ENCODE results near the gene PTRH2.

GRCh38 chr17:59723607-59724006, 16.4 kb upstream of the PTRH2 start:
- TF ChIP-seq CBX5 (IDR thresholded peaks at IDR 0.05; ENCODE audit: low read depth, low read length) (no peak), POLR2A (IDR thresholded peaks at IDR 0.05; ENCODE audit: control extremely low read depth in 1 of 2, low read depth in 2 of 2, low read length in 2 of 2) (no peak), FOSL1 (IDR thresholded peaks at IDR 0.05; ENCODE audit: insufficient read depth, low read depth, low read length) (no peak), CTCF (IDR thresholded peaks at IDR 0.05; ENCODE audit: control extremely low read depth in 1 of 3, insufficient read depth in 1 of 3, low read depth in 1 of 3, low read length in 3 of 3) (no peak), BACH1 (IDR thresholded peaks at IDR 0.05; ENCODE audit: low read length) (no peak), USF2 (IDR thresholded peaks at IDR 0.05; ENCODE audit: low read length) (no peak), JUND (IDR thresholded peaks at IDR 0.05; ENCODE audit: low read length) (no peak)

All from H1 (cell line).